Mesendoderm (in vitro differentiated cells): ENCODE measurements around the gene TEAD2.
A peak's percentile ranks its signal among the peaks of the same experiment; 100 is the strongest.
"Not testable (repeated sequence)": the region's sequence is repeated elsewhere in the genome, so short reads cannot be mapped to it uniquely, and the experiment has no call there.

Experiments used
- DNase-seq: peaks from one replicate; pipeline ENCODE4 v3.0.0; 2013
- H2AK5ac ChIP-seq: 2 replicates; pipeline ENCODE4 v1.6.1; 2013; ENCODE audit warnings: low read length, inconsistent platforms
- H2BK120ac ChIP-seq: 2 replicates; pipeline ENCODE4 v1.6.1; 2013; ENCODE audit warnings: low read depth, mild to moderate bottlenecking, low read length, moderate library complexity, mixed read lengths
- H2BK15ac ChIP-seq: replicated peaks from 2 replicates; pipeline ENCODE4 v1.6.1; 2013; ENCODE audit warnings: low read depth, mild to moderate bottlenecking, moderate library complexity
- H2BK5ac ChIP-seq: 2 replicates; pipeline ENCODE4 v1.6.1; 2013; ENCODE audit warnings: low read length, inconsistent platforms
- H3K18ac ChIP-seq: 2 replicates; pipeline ENCODE4 v1.6.1; 2013; ENCODE audit warnings: mild to moderate bottlenecking, low read length, mixed read lengths
- H3K23ac ChIP-seq: one replicate; pipeline ENCODE4 v1.6.1; 2013; ENCODE audit warnings: low read length
- H3K27ac ChIP-seq: 2 replicates; pipeline ENCODE4 v1.5.1; 2013; ENCODE audit warnings: low read depth, mild to moderate bottlenecking, inconsistent platforms, low read length, moderate library complexity
- H3K27me3 ChIP-seq: 2 replicates; pipeline ENCODE4 v1.6.1; 2013; ENCODE audit warnings: low read length, control low read depth, mild to moderate bottlenecking, inconsistent platforms; ENCODE audit not compliant: insufficient read depth, poor library complexity
- H3K36me3 ChIP-seq: 2 replicates; pipeline ENCODE4 v1.6.1; 2013; ENCODE audit warnings: low read length, inconsistent platforms; ENCODE audit not compliant: control insufficient read depth, insufficient read depth
- H3K4ac ChIP-seq: one replicate; pipeline ENCODE4 v1.6.1; 2013; ENCODE audit warnings: low read depth, mild to moderate bottlenecking, low read length, moderate library complexity
- H3K4me1 ChIP-seq: 2 replicates; pipeline ENCODE4 v1.6.1; 2013; ENCODE audit warnings: low read depth, low read length, inconsistent platforms; ENCODE audit not compliant: control insufficient read depth
- H3K4me2 ChIP-seq: 2 replicates; pipeline ENCODE4 v1.6.1; 2013; ENCODE audit warnings: low read length
- H3K4me3 ChIP-seq: 2 replicates; pipeline ENCODE4 v1.5.1; 2013; ENCODE audit warnings: mild to moderate bottlenecking, low read length
- H3K56ac ChIP-seq: one replicate; pipeline ENCODE4 v1.6.1; 2013; ENCODE audit warnings: low read length
- H3K79me1 ChIP-seq: 2 replicates; pipeline ENCODE4 v1.6.1; 2013; ENCODE audit warnings: low read length, inconsistent platforms
- H3K79me2 ChIP-seq: 2 replicates; pipeline ENCODE4 v1.6.1; 2013; ENCODE audit warnings: mild to moderate bottlenecking, low read length; ENCODE audit not compliant: control insufficient read depth, insufficient read depth
- H3K9ac ChIP-seq: 2 replicates; pipeline ENCODE4 v1.6.1; 2013; ENCODE audit warnings: low read length, inconsistent platforms
- H4K5ac ChIP-seq: one replicate; pipeline ENCODE4 v1.6.1; 2013; ENCODE audit warnings: low read length
- H4K8ac ChIP-seq: one replicate; pipeline ENCODE4 v1.6.1; 2013; ENCODE audit warnings: low read depth, mild to moderate bottlenecking, control low read depth, low read length, moderate library complexity
- WGBS: extraction: QIAGEN DNeasy Blood & Tissue Kit; methylation state at CpG from one replicate; pipeline ENCODE4 v1.1.7; 2013; ENCODE audit warnings: low lambda C conversion rate, missing lambda C conversion rate; ENCODE audit not compliant: insufficient coverage; ENCODE audit errors: extremely low coverage; 5-methylcytosine and 5-hydroxymethylcytosine counted together

TEAD2 gene

DNA sequence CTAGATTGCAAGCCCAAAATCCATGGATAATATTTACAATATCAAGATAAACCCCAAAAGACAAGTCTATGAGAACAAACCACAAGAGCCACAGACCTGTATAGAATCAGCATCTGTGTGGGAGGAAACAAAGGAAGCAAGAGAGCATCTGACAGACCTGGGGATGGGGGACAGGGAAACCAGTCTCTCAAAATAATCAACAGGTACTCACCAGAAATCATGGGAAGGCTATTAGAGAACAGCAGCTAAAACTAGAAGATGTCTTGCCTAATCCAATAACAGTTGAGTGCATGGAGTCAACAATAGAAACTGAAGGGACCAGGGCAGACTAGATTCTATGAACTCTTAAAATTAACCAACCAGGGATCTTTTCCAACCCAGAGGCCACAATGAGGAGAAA, 45.9 kb downstream of the TEAD2 start:
- Histone ChIP-seq H2AK5ac (no peak overlapping the region), H3K4me2 (no peak overlapping the region), H2BK120ac (no peak overlapping the region), H3K18ac (no peak overlapping the region), H3K56ac (no peak overlapping the region), H2BK5ac (no peak overlapping the region), H3K79me2 (no peaks in the 10 kb centered on the region), H3K79me1 (no peaks in the 10 kb centered on the region), H4K5ac (no peak overlapping the region), H3K4me3 (no peak overlapping the region), H3K4ac (no peak overlapping the region), H3K27me3 (no peaks in the 10 kb centered on the region), H3K23ac (no peak overlapping the region), H3K4me1 (no peaks in the 10 kb centered on the region), H3K27ac (no peak overlapping the region), H3K9ac (no peak overlapping the region), H3K36me3 (no peaks in the 10 kb centered on the region), H2BK15ac (no peak overlapping the region), H4K8ac (no peak overlapping the region)
- DNase-seq = no peak

DNA sequence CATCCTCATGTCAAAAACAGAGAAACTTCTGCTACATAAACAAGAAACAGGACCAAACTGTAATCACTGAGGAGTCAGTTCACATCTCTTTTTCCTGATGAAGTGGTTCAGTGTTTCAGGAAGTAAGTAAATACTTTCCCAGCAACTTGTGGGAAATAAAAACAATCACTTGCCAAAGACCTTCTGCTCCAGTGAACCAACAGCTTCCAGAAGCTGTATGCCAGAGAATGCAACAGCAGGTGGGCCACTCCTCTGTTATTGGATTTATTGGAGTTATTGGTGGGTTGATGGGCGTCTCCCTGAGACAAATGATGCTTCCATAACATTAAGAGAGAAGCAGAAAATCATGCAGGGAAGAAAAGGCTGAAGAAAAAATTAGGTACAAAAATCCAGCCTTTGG, 47.1 kb downstream of the TEAD2 start:
- H2BK5ac ChIP-seq = no peak overlapping the region
- DNase-seq = no peak
- H3K79me1 ChIP-seq = no peaks in the 10 kb centered on the region
- no peak overlapping the region for H2BK15ac ChIP-seq
- H3K27me3 ChIP-seq = no peaks in the 10 kb centered on the region
- H3K18ac ChIP-seq = no peak overlapping the region
- H4K8ac ChIP-seq = no peak overlapping the region
- H3K36me3 ChIP-seq = no peaks in the 10 kb centered on the region
- H3K79me2 ChIP-seq = no peaks in the 10 kb centered on the region
- no peak overlapping the region for H3K9ac ChIP-seq
- H3K56ac ChIP-seq = no peak overlapping the region
- no peak overlapping the region for H2AK5ac ChIP-seq
- no peak overlapping the region for H3K23ac ChIP-seq
- no CpG with 5 or more reads among the region's 1 CpG for WGBS
- no peak overlapping the region for H3K4ac ChIP-seq
- no peak overlapping the region for H2BK120ac ChIP-seq
- no peak overlapping the region for H3K4me2 ChIP-seq
- H3K27ac ChIP-seq = no peak overlapping the region
- no peak overlapping the region for H4K5ac ChIP-seq
- no peak overlapping the region for H3K4me3 ChIP-seq
- no peaks in the 10 kb centered on the region for H3K4me1 ChIP-seq

DNA sequence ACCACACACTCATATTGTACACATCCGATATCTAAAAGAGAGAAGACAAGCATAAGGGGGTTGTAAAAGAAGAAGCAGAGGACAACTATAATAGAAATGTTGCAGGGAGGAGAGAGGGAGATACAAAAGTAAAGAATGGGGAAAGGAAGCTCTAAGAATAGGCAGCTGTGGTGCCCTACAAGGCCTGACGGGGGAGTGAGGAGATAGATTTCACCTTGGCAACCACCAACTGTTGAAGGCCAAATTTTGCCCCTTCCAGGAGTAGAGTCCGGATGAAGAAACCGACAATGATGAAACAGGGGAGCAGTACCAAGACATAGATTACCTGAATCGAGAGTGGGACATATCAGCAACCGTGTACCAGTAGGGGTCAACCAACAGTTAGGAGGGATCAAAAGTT, 53.1 kb downstream of the TEAD2 start:
- Histone ChIP-seq H3K4ac (no peak overlapping the region), H2BK15ac (no peak overlapping the region), H3K27ac (no peak overlapping the region), H3K23ac (no peak overlapping the region), H4K8ac (no peak overlapping the region), H2AK5ac (no peak overlapping the region), H3K4me2 (no peak overlapping the region), H3K27me3 (no peaks in the 10 kb centered on the region), H3K9ac (no peak overlapping the region), H3K4me3 (no peak overlapping the region), H3K4me1 (no peaks in the 10 kb centered on the region), H3K36me3 (no peaks in the 10 kb centered on the region), H3K18ac (no peak overlapping the region), H3K79me1 (no peaks in the 10 kb centered on the region), H2BK120ac (no peak overlapping the region), H4K5ac (no peak overlapping the region), H3K56ac (no peak overlapping the region), H3K79me2 (no peaks in the 10 kb centered on the region), H2BK5ac (no peak overlapping the region)
- DNase-seq = no peak
- no CpG with 5 or more reads among the region's 6 CpGs for WGBS

DNA sequence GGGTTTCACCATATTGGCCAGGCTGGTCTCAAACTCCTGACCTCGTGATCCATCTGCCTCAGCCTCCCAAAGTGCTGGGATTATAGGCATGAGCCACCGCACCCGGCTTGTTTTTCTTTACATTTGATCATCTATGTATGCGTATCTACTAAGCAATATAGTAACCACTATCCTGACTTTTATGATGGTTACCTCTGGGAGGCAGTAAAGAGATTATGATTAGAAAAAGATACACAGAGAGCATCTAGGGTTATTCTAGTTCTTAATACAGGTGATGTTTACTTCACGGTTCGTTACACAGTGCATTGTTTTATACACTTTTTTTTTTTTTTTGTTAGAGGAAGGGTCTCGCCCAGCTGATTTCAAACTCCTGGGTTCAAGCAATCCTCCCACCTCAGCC, 55.5 kb downstream of the TEAD2 start:
- not testable (repeated sequence) for H3K79me1 ChIP-seq, H3K4me2 ChIP-seq, H3K4ac ChIP-seq, H3K27ac ChIP-seq, H3K79me2 ChIP-seq, H2BK120ac ChIP-seq, H3K23ac ChIP-seq, H2AK5ac ChIP-seq, H3K9ac ChIP-seq, H2BK15ac ChIP-seq, H3K4me1 ChIP-seq, H3K18ac ChIP-seq, DNase-seq, H3K56ac ChIP-seq, H3K4me3 ChIP-seq, H2BK5ac ChIP-seq, H3K27me3 ChIP-seq, H4K5ac ChIP-seq, H3K36me3 ChIP-seq, H4K8ac ChIP-seq
- no CpG with 5 or more reads among the region's 7 CpGs for WGBS

DNA sequence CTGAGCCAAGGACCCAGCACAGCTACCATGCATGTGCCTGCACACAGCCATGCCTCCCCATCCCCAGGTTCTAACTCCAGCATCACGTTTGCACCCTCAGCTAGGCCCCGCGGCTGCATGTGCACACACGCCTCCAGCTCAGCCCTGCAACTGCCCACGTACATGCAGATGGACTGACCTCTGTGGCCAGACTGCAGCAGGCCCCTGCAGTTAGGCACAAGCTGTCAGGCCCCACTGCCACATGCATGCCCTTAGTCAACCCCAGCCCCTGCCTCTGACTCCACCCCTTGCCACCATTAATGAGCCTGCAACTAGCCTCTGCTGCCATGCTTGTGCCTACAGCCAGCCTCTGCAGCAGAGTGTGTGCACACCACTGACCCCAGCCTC, 60.4 kb downstream of the TEAD2 start:
- no CpG with 5 or more reads among the region's 5 CpGs for WGBS
- H3K4me2 ChIP-seq = no peak overlapping the region

DNA sequence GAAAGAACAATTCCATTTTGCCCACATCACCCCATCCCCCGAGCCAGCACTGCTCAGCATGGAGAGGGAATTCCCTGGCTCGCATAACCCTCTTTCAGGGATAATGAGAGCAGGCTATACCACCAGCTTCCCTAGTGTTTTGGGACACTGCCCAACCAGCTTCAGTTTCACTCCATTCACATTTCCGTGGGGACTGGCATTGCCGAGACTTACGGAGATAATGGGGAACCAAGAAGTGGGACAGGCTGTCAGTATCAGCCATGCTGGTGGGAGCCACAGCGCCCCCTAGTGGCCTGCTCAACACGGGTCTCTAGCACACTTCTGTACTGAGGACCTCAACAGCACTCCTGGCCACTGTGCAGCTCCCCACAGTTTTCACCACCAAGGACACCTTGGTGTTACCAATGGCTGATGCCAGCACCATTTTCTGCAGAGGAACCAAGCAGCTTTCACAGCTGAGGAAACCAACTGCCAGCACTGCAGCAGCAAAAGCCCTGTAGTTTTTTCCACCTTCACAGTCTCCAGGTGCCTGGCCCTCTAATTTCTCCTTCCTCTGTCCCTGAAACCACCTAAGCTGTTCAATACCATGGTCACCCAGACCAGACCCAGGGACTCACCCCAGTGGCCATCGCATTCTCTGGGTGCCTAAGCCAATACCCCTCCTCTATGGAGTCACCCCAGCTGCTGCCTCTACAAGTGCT, 60.9 kb downstream of the TEAD2 start:
- Histone ChIP-seq H4K5ac (no peak overlapping the region), H3K27me3 (no peaks in the 10 kb centered on the region), H3K4me3 (no peak overlapping the region), H2BK120ac (no peak overlapping the region), H3K4me2 (peak overlapping the region; percentile 52), H2AK5ac (no peak overlapping the region), H3K23ac (no peak overlapping the region), H3K4me1 (no peaks in the 10 kb centered on the region), H3K27ac (no peak overlapping the region), H3K18ac (no peak overlapping the region), H2BK5ac (no peak overlapping the region), H3K36me3 (no peaks in the 10 kb centered on the region), H3K79me2 (no peaks in the 10 kb centered on the region), H4K8ac (no peak overlapping the region), H3K4ac (no peak overlapping the region), H2BK15ac (no peak overlapping the region), H3K56ac (peak overlapping the region; percentile 78), H3K79me1 (no peaks in the 10 kb centered on the region), H3K9ac (peak overlapping the region; percentile 47)
- peak; percentile 78 for DNase-seq
- no CpG with 5 or more reads among the region's 8 CpGs for WGBS

More for the DNA sequence above, 60.4 kb downstream of the TEAD2 start:
- Histone ChIP-seq H3K23ac (no peak overlapping the region), H3K36me3 (no peaks in the 10 kb centered on the region), H4K8ac (no peak overlapping the region), H3K9ac (no peak overlapping the region), H3K56ac (no peak overlapping the region), H2AK5ac (no peak overlapping the region), H2BK5ac (no peak overlapping the region), H3K79me2 (no peaks in the 10 kb centered on the region), H3K27ac (no peak overlapping the region), H3K79me1 (no peaks in the 10 kb centered on the region), H3K18ac (no peak overlapping the region), H2BK15ac (no peak overlapping the region), H3K27me3 (no peaks in the 10 kb centered on the region), H2BK120ac (no peak overlapping the region), H3K4me1 (no peaks in the 10 kb centered on the region), H3K4me3 (no peak overlapping the region), H3K4ac (no peak overlapping the region), H4K5ac (no peak overlapping the region)
- no peak for DNase-seq
